Astrocyte (in vitro differentiated cells and primary cell): Measurements from ENCODE around the gene PCSK7.

Experiments
- CTCF ChIP-seq: IDR thresholded peaks from 2 replicates; pipeline ENCODE4 v1.5.1; 2011; ENCODE audit warnings: low read depth, mild to moderate bottlenecking, inconsistent platforms, low read length, moderate library complexity; ENCODE audit not compliant: insufficient read depth
- EZH2 ChIP-seq: IDR thresholded peaks from 2 replicates; pipeline ENCODE4 v1.6.1; 2012; ENCODE audit warnings: mild to moderate bottlenecking, low read length, inconsistent platforms; ENCODE audit not compliant: insufficient read depth

GRCh38 chr11:117194267-117194666, 37.6 kb downstream of the PCSK7 start:
- no peak for TF ChIP-seq CTCF
- no peak for TF ChIP-seq EZH2
